Cardiac fibroblast (primary cell): Measurements from ENCODE around the gene JARID2.
"Not testable (repeated sequence)": the region's sequence is repeated elsewhere in the genome, so short reads cannot be mapped to it uniquely, and the experiment has no call there.

Source experiments
- DNase-seq, 2 donors: peaks; one replicate each; pipeline versions ENCODE4 v3.0.0 to v3.0.0-alpha.2; 2010; ENCODE audit warnings: low read depth in 2 of 2
- H3K4me3 ChIP-seq, 2 donors: replicated peaks in 1 of 2; 1 replicate in 1 of 2; 2 replicates in 1 of 2; pipeline ENCODE4 v1.5.1; 2011; ENCODE audit warnings: low read depth in 2 of 2, low read length in 2 of 2, mild to moderate bottlenecking in 2 of 2, moderate library complexity in 1 of 2
- CTCF ChIP-seq: IDR thresholded peaks from one replicate; pipeline ENCODE4 v1.5.1; 2011; ENCODE audit warnings: low read depth, mild to moderate bottlenecking, low read length, inconsistent platforms

Gene JARID2

GRCh38 chr6:15288856-15289255 is 43.0 kb downstream of the JARID2 start:
- H3K4me3 ChIP-seq: no peak overlapping the region
- DNase-seq: no peak
- TF ChIP-seq CTCF: no peak

- H3K4me3 ChIP-seq: not testable (repeated sequence)
- DNase-seq: peak in 1 of 2 donors; percentile 68
Observed at GRCh38 chr6:15289456-15289855, 43.6 kb downstream of the JARID2 start.

GRCh38 chr6:15290067-15290680 is 44.3 kb downstream of the JARID2 start:
- DNase-seq: no peak
- H3K4me3 ChIP-seq: no peak overlapping the region
- no peak for TF ChIP-seq CTCF

- no peak overlapping the region for H3K4me3 ChIP-seq
- no peak for DNase-seq
- TF ChIP-seq CTCF: no peak
Observed at GRCh38 chr6:15290962-15291704, 45.3 kb downstream of the JARID2 start.

GRCh38 chr6:15292721-15293302 is 46.9 kb downstream of the JARID2 start:
- no peak for TF ChIP-seq CTCF

GRCh38 chr6:15293674-15294073 is 47.8 kb downstream of the JARID2 start:
- H3K4me3 ChIP-seq: no peak overlapping the region
- no peak for DNase-seq
- no peak for TF ChIP-seq CTCF

More at GRCh38 chr6:15292721-15293302, 46.9 kb downstream of the JARID2 start:
- no peak overlapping the region for H3K4me3 ChIP-seq
- no peak for DNase-seq

GRCh38 chr6:15294504-15294903 is 48.6 kb downstream of the JARID2 start:
- TF ChIP-seq CTCF: no peak
- no peak overlapping the region for H3K4me3 ChIP-seq
- no peak for DNase-seq
